Muscle of arm (tissue), 14 donors: Measurements from ENCODE around the gene SNX19. TPM values are rescaled to one million over a fixed set of nuclear protein-coding genes. Genes with fewer than 3 reads are reported as not detected.
"Not testable (repeated sequence)": the region's sequence is repeated elsewhere in the genome, so short reads cannot be mapped to it uniquely, and the experiment has no call there.

Experiments
- DNase-seq: peaks from one replicate; pipeline ENCODE4 v3.0.0-alpha.2; 2013
- long read RNA-seq, 11 donors: transcript quantifications; one replicate each; lab custom pipeline, GENCODE V29; 2026
- polyA plus RNA-seq, 12 donors: library from polyadenylated mRNA; unstranded; fragments of 120-200 nt; gene quantifications; one replicate each; pipeline ENCODE4 v1.2.1, GENCODE V29; 2013; ENCODE audit not compliant: insufficient read length in 12 of 12

Gene SNX19, protein sequence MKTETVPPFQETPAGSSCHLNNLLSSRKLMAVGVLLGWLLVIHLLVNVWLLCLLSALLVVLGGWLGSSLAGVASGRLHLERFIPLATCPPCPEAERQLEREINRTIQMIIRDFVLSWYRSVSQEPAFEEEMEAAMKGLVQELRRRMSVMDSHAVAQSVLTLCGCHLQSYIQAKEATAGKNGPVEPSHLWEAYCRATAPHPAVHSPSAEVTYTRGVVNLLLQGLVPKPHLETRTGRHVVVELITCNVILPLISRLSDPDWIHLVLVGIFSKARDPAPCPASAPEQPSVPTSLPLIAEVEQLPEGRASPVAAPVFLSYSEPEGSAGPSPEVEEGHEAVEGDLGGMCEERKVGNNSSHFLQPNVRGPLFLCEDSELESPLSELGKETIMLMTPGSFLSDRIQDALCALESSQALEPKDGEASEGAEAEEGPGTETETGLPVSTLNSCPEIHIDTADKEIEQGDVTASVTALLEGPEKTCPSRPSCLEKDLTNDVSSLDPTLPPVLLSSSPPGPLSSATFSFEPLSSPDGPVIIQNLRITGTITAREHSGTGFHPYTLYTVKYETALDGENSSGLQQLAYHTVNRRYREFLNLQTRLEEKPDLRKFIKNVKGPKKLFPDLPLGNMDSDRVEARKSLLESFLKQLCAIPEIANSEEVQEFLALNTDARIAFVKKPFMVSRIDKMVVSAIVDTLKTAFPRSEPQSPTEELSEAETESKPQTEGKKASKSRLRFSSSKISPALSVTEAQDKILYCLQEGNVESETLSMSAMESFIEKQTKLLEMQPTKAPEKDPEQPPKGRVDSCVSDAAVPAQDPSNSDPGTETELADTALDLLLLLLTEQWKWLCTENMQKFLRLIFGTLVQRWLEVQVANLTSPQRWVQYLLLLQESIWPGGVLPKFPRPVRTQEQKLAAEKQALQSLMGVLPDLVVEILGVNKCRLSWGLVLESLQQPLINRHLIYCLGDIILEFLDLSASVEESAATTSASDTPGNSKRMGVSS
- 10 to 100 TPM in 11 of 12 donors, not detected in 1; 26.0 to 40.4 (median 30.1) TPM for polyA plus RNA-seq
- long read RNA-seq, donor 1, partial matches to known transcripts = 5 of 8 reads
- long read RNA-seq, donor 1, other reads (novel, unspliced or antisense) = 0 of 8 reads
- long read RNA-seq, donor 2, full-length matches to known transcripts = 4 of 4 reads
- long read RNA-seq, donor 2, partial matches to known transcripts = 0 of 4 reads
- long read RNA-seq, donor 2, other reads (novel, unspliced or antisense) = 0 of 4 reads
- long read RNA-seq, donor 3, full-length matches to known transcripts = 2 of 2 reads
- long read RNA-seq, donor 3, partial matches to known transcripts = 0 of 2 reads
- long read RNA-seq, donor 3, other reads (novel, unspliced or antisense) = 0 of 2 reads
- long read RNA-seq, donor 4, full-length matches to known transcripts = 2 of 2 reads
- long read RNA-seq, donor 4, partial matches to known transcripts = 0 of 2 reads
- long read RNA-seq, donor 4, other reads (novel, unspliced or antisense) = 0 of 2 reads
- long read RNA-seq, donor 5 = 0 reads
- long read RNA-seq, donor 6, full-length matches to known transcripts = 1 of 1 reads
- long read RNA-seq, donor 6, partial matches to known transcripts = 0 of 1 reads
- long read RNA-seq, donor 6, other reads (novel, unspliced or antisense) = 0 of 1 reads
- long read RNA-seq, donor 7, full-length matches to known transcripts = 2 of 2 reads
- long read RNA-seq, donor 7, partial matches to known transcripts = 0 of 2 reads
- long read RNA-seq, donor 7, other reads (novel, unspliced or antisense) = 0 of 2 reads
- long read RNA-seq, donor 8, full-length matches to known transcripts = 5 of 12 reads
- long read RNA-seq, donor 8, partial matches to known transcripts = 7 of 12 reads
- long read RNA-seq, donor 8, other reads (novel, unspliced or antisense) = 0 of 12 reads
- long read RNA-seq, donor 9, partial matches to known transcripts = 0 of 1 reads
- long read RNA-seq, donor 9, other reads (novel, unspliced or antisense) = 0 of 1 reads
- long read RNA-seq, donor 10, full-length matches to known transcripts = 2 of 2 reads
- long read RNA-seq, donor 10, partial matches to known transcripts = 0 of 2 reads
- long read RNA-seq, donor 10, other reads (novel, unspliced or antisense) = 0 of 2 reads
- long read RNA-seq, donor 11, full-length matches to known transcripts = 4 of 10 reads
- long read RNA-seq, donor 11, partial matches to known transcripts = 6 of 10 reads
- long read RNA-seq, donor 11, other reads (novel, unspliced or antisense) = 0 of 10 reads

GRCh38 chr11:130916238-130916855 is at the start of gene SNX19:
TSS of gene SNX19 (minus strand) at chr11:130916479. CDS start at chr11:130915939, 540 bp downstream.
- peak; percentile 95 for DNase-seq

- no peak for DNase-seq
These were observed 47.9 kb upstream of the SNX19 start for GRCh38 chr11:130964058-130964792.

GRCh38 chr11:130947889-130948288 is 31.6 kb upstream of the SNX19 start:
- no peak for DNase-seq

GRCh38 chr11:130947481-130947880 is 31.2 kb upstream of the SNX19 start:
- no peak for DNase-seq

DNA sequence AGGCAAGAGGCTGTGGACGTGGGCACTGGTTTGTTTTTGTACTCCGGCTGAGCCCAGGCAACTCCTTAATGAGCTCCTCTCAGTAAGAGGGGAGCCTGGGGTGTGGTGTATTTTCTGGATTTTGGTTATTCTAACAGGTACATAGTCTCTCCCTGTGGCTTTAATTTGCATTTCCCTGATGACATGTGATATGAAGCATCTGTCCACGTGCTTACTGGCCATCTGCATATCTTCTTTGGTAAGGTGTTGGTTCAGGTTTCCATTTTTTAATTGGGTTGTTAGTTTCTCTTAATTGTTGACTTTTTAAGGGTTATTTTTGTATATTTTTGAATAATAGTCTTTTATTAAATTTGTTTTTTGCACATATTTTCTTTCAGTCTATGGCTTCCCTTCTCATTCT is 30.8 kb upstream of the SNX19 start:
- no peak for DNase-seq

- peak; percentile 67 for DNase-seq
These were observed 29.6 kb upstream of the SNX19 start for GRCh38 chr11:130945896-130946295.

- no peak for DNase-seq
These were observed 24.4 kb upstream of the SNX19 start for GRCh38 chr11:130940706-130941105.

GRCh38 chr11:130937051-130937450 is 20.8 kb upstream of the SNX19 start:
- DNase-seq = no peak

GRCh38 chr11:130932086-130932712 is 15.9 kb upstream of the SNX19 start:
- DNase-seq = no peak

DNA sequence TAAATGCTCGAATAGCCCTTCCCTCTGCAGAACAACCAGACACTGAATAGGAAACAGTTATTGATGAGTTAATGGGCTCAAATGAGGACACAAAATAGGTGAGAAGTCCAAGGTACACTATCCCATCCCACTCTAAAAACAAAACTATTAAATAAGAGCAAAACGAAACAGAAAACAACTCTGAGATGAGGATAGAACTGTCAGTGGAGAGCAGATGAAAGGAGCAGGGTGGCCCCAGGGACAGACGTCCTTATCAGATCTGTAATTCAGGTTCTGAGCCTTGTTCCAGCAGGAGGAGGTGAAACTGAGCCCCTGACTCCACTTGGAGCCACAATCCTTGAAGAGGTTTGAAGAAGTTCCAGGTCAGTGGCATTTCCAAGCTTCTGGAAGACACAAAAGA is 8.5 kb upstream of the SNX19 start:
- DNase-seq = no peak

- not testable (repeated sequence) for DNase-seq
These were observed 4.3 kb upstream of the SNX19 start for GRCh38 chr11:130920612-130921011.

GRCh38 chr11:130918081-130918480 is 1.8 kb upstream of the SNX19 start:
- no peak for DNase-seq

DNA sequence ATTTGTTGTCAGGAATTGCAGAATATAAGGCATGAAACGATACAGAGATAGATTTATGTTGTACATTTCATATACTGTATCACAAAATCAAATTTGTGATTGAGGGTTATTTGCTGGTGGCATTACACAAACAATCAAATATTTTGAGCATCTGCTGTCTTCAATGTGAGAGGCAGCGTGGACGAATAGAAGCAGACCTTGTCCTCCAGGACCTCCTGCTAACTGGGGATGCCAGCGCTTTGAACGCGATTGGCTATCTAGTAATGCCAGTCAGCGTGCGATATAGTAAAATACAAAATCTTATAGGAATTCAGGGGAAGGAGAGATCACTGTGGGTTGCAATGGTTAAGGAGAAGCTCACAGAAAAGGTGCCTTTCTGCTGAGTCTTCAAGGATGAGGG is 631 bp upstream of the SNX19 start:
- DNase-seq = no peak

GRCh38 chr11:130915603-130916237 is 559 bp downstream of the SNX19 start:
- no peak for DNase-seq

DNA sequence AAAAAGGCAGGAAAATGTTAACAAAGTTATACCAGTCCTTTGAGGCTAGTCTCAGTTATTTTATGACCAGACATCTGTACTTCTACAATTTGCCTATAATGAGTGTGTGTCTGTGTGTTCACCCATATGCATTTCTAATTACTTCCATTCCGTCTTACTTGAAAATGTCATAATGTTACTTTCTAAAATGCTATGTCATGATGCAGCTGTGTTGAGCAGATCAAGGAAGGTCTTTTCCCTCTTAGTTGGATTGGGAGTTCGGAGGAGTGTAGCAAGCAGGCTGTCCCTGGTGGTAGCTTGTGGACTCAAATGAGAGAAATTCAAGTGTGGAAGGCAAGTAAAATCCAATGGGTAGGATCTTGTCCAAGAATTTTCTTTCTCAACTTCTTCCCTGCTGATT is 3.0 kb downstream of the SNX19 start:
- DNase-seq = no peak

GRCh38 chr11:130912552-130912951 is 3.7 kb downstream of the SNX19 start:
- DNase-seq = no peak

GRCh38 chr11:130911306-130911705 is 5.0 kb downstream of the SNX19 start:
- no peak for DNase-seq

DNA sequence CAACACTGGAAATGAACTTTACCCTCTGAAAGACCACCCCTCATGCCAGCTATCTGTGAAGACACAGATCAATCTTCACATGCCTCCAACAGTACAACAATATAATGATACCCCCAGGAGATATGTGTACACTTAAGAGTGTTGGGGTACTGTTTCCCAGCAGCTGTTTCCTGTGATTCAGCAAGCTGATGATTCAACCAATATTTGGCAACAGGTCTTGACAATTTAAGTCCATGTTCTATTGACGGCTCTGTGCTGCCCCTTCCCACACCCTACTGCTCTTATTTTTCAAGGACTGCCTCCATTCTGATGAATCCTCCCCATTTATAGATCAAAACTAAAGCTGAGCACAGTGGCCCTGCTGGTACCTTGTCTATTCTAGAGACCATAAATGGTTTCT is 6.6 kb downstream of the SNX19 start:
- DNase-seq = no peak
